Neural progenitor cell (in vitro differentiated cells): ENCODE results near the gene HNRNPM.

Experiments
- EZH2 ChIP-seq: fragments of 200-600 bp; sonication (generic); IDR thresholded peaks from 2 replicates; pipeline ENCODE4 v1.6.1; 2017; ENCODE audit warnings: antibody characterized with exemption, mild to moderate bottlenecking, moderate library complexity
- TF ChIP-seq, protein P1 (sequence below): fragments of 200-600 bp; sonication (generic); IDR thresholded peaks from 2 replicates; pipeline ENCODE4 v1.5.1; 2017; ENCODE audit warnings: antibody characterized with exemption, mild to moderate bottlenecking

DNA sequence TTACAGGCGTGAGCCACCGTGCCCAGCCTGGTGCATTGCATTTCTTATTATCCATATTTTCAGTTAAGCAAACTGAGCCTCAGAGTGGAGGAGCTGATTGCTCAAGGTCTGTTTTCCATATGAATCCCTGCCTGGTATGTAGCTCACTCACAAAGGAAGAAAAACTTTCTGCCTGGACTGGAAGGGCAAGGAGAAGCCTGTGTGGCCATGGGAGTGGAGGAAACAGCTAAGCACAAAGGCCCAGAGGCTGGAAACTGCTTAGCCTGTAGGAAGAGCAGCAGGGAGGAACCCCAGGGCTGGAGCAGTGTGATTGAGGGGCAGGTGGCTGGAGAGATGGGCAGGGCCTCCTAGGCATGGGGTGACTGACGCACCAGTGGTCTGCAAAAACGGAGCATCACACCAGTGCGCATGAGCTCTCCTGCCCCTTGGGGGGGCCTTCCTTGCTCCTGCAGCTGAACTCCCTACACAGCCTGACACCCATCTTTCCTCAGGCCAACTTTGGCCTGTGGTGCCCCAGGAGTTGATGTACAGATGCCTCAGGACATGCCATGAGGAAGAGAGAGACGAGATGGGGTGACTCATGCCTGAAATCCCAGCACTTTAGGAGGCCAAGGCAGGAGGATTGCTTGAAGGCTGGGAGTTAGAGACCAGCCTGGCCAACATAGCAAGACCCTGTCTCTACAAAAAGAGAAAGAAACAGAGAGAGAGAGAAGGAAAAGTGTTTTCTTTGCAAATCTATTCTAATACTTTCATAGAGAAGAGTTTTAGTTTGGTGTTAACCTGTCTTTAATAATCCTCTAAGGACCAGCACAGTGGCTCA, 2.8 kb upstream of the HNRNPM start:
- TF ChIP-seq, protein P1, sequence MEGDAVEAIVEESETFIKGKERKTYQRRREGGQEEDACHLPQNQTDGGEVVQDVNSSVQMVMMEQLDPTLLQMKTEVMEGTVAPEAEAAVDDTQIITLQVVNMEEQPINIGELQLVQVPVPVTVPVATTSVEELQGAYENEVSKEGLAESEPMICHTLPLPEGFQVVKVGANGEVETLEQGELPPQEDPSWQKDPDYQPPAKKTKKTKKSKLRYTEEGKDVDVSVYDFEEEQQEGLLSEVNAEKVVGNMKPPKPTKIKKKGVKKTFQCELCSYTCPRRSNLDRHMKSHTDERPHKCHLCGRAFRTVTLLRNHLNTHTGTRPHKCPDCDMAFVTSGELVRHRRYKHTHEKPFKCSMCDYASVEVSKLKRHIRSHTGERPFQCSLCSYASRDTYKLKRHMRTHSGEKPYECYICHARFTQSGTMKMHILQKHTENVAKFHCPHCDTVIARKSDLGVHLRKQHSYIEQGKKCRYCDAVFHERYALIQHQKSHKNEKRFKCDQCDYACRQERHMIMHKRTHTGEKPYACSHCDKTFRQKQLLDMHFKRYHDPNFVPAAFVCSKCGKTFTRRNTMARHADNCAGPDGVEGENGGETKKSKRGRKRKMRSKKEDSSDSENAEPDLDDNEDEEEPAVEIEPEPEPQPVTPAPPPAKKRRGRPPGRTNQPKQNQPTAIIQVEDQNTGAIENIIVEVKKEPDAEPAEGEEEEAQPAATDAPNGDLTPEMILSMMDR: no peak
- TF ChIP-seq EZH2: no peak
